GM04503 (cell line): Measurements from ENCODE around the gene C1R.

Source experiments
- DNase-seq: peaks from one replicate; pipeline ENCODE4 v3.0.0-alpha.2; 2012; ENCODE audit warnings: low read depth

Gene C1R

DNA sequence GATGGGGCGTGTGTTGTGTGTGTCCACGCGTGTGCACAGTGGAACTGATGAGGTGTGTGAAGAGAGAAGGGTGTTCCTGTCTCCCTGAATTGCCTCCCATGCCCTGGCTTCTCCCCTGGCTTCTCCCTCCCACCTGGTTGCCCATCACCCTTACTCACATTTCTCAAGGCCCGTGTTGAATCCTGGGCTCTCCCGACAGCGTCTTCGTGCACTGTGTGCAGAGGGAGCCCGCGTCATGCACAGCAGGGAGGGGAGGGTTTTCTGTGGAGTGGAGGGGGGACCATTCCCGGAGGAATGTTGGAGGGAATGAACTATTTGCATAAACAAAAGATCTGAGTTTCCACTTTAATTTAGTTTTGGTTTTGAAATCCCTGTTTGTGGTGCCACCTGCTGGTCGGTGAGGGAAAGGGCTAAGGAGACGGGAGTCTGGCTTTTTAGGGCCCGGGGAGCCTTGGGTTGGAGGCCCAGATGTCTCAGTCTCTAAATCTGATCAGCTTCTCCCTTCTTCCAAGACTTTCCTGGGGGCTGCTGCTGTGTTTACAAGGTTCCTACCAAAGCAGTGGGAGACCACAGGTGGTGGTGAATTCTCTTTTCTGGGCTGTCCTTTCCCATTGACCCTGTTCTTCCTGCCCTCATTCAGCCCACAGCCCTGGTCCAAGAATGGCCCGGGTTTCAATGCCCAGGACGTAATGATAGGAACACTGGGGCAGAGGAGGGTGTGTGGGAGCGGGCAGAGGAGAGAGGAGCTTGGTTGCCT is at the start of gene C1R:
C1R (minus strand) TSS at position 217 of the 757 bp plus-strand sequence; CDS start at position 160, 57 bp downstream.
- peak; percentile 48 for DNase-seq

GRCh38 chr12:7141351-7142005 is 49.2 kb upstream of the C1R start:
- DNase-seq: no peak

DNA sequence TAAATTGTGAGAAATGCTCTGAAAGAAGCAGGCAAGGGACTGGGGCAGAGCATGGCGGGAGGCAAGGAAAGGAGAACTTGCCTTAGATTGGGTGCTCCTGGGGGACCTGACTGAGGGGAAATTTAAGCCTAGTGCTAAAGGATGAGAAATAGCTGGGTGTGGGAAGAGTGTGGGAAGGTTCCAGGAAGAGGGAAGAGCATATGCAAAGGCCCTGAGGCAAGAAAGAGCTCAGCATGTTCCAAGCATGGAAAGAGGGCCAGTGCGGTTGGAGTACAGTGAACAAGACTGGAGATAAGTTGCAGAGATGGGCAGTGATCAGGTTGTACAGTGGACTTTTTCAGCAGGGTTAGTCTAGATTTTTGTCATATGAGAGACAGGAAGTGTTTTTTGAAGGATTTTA is 47.0 kb upstream of the C1R start:
- DNase-seq: no peak

DNA sequence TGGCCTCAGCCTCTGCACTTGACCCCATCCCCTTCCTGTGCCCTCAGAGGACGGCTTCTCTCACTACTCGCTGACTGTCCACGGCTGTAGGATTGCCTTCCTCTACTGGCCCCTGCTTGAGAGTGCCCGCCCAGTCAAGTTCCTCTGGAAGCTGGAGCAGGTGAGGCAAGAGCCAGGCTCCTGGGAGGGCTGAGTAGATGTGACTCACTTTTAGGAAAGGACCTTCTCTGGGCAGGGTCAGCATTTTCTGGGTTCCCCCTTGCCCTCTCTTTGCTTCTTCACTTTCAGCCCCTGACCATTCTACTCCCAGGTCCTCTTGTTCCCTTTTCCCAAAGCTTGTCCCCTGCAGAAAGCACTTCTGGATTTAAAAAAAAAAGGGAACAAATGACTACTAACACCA is 45.7 kb upstream of the C1R start:
- DNase-seq: no peak

DNA sequence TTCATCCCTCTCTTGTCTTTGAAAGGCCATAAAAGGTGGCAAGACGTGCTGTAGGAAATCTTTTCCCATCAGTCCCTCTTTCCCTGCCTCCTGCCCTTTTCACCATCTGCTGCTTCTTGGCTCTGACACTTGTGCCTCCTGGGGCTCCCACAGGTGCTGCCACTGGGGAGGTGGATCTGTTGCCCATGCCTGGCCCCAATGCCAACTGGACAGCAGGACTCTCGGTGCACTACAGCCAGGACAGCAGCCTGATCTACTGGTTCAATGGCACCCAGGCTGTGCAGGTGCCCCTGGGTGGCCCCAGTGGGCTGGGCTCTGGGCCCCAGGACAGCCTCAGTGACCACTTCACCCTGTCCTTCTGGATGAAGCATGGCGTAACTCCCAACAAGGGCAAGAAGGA is 44.4 kb upstream of the C1R start:
- DNase-seq: no peak

DNA sequence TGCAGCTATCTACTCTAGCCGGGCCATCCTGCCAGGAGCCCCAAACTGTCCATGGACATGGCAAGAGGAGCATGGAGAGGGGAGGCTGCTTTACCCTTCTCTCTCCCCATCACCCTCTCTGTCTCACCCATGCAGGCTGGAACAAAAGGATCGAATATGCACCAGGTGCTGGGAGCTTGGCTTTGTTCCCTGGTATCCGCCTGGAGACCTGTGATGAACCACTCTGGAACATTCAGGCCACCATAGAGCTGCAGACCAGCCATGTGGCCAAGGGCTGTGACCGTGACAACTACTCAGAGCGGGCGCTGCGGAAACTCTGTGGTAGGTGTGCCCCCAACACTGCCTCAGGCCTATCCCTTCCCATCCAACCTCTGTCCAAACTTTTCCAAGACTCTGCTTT is 43.8 kb upstream of the C1R start:
- DNase-seq: no peak

DNA sequence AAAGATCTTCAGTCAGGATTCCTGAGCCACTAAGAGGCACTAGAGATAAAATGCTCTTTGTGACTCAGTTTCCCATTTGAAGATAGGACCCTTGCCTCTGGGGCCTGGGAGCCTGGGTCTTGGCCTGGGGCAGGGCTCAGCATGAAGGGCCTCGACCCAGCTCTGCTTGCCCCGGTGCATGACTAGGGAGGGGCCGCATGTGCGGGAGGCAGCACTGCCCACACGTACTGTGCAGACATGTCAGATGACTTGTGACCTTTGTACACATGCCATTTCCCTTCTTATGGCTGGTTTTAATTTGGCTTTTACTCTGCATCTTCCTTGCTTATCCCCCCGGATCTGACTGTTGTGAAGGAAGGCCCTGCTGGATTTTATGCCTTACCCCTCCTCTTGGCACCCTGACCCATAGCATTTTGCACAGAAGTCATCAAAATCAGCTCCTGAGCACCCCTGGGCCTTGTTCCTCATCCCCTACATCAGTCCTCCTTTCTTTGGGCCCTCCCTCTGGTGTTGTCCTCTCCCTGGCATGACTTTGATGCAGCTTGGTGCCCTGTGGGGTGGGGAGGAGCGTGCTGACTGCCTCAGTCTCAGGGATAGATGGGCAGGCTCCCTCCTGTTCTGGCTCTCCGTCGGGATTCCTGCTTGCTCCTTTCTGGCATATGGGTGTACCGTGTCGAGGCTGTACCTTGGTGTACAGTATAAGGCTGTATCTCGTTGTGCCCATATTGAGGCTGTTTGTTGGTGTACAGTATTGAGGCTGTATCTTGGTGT is 42.3 kb upstream of the C1R start:
- no peak for DNase-seq

DNA sequence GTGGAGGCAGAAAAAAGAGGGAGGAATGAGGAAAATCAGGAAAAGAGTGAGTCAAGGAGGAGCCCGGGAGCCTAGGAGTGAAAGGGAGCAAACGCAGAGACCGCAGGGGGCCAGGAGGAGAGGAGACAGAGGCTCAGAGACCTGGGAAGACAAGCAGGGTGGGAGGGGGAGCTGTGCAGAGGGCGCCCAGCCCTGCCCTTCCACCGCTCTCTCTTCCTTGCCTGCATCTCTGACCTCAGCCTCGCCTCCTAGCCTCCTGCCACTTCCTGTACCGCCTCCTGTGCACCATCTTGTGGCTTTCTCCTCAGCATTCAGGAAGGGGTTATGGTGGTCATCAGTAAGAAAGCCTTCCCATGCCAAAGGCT is 39.2 kb upstream of the C1R start:
- no peak for DNase-seq

GRCh38 chr12:7130701-7131501 is 38.7 kb upstream of the C1R start:
- no peak for DNase-seq

GRCh38 chr12:7129872-7130691 is 37.8 kb upstream of the C1R start, which contains the start of gene CLSTN3:
Gene CLSTN3 (plus strand): TSS chr12:7130371. CDS start chr12:7130649, 278 bp downstream.
- no peak for DNase-seq

DNA sequence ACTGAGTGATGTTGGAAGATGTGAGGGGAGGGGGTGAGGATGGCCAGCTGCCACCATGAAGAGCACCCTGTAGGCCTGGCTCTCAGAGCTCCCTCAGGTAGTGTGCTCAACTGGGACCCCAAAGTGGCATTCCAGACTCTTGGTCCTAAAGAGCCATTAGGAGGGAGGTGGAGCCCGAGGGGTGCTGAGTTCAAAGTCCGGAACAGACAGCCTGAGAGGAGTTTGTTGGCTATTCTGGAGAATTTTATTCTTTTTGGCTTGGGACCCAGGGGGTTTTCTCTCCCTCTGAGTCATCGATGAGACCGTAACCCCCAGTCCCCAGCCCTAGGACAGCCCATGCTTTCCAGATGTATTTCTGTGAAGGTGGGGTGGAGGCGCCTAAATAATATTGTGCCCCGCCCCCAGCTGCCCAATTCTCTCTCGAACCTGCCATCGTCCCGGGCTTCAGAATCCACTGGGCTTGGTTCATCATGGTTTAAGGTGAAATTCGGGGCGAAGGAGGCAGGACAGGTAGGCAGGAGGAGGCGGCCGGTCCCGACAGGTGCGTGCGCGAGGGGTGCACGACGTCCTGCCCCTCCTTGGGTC is 37.1 kb upstream of the C1R start:
- DNase-seq: no peak

DNA sequence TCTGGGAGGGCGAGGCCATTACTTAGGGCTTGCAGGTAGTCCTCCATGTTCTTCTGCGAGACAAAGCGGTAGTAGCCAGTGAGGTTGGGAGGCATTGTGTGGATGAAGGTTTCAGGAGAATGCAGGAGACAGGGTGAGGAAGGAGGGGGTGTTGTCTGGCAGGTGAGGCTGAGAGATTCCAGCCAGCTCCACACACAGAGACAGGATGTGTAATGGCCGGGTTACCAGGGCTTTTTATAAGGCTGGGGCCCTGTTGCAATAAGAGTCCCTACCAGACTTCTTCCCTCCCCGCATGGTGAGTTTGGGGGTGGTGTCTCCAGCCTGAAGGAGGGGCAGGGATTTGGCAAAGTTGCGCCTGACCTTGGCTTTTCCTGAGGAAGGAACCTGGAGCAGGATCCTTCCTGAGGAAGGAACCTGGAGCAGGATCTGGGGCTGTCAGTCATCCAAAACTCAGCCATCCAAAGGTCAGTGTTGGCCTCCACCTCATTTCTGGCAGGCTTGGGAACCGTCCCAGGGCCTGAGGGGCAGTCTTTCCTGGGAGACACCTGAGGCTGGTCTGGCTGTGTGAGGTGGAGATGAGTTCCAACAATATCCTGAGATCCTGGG is 36.5 kb upstream of the C1R start, which contains the start of gene RBP5:
RBP5 (minus strand) TSS at position 209 of the 606 bp plus-strand sequence; CDS start at position 95, 114 bp downstream.
- DNase-seq: no peak

DNA sequence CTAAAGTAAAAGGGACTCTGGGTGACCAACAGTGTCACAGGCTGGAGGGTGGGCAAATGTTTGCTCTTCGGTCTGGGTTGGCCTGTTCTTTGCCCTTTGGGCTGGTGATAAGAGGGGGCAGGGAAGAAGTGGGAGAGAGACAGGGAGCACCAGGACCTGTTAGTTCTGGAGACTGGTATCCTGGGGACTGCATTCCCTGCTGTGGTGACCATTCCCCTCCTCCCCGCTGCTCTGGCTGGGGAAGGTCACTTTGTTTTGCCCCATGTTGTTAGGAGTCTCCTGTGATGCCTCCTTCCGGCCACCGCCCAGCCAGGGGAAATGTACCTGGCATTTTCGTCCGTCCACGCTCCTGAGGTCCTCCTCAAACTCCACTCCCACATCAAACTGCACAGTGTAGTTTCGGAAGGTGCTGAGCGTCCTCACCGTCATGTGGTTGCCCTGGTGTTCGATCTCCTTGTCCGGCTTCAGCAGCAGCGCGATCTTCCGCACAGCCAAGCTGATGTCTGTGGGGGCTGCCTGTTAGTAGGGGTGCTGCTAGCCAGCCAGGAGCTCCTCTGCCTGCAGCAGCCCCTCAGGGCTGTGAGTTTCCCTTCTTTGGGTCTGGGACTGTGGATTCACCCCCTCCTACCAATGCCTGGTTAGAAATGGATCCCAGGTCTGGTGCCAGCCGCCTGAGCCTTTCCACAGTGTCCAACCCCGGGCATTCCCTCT is 35.8 kb upstream of the C1R start:
- DNase-seq: no peak

- DNase-seq: no peak
Observed at GRCh38 chr12:7125632-7126227, 33.5 kb upstream of the C1R start.

- DNase-seq: no peak
Observed at GRCh38 chr12:7123806-7124522, 31.7 kb upstream of the C1R start.

- DNase-seq: no peak
Observed at GRCh38 chr12:7122811-7123769, 30.8 kb upstream of the C1R start.

- DNase-seq: no peak
Observed at GRCh38 chr12:7121324-7121723, 29.1 kb upstream of the C1R start.
